Activated naive CD8-positive, alpha-beta T cell treated with anti-CD3 and anti-CD28 coated beads, Interleukin-2, amount 10 ng/mL, durations not matched to agents 7 days and 5 days (primary cell): Measurements from ENCODE around the gene UPK3A. TPM values are rescaled to one million over a fixed set of nuclear protein-coding genes. Genes with fewer than 3 reads are reported as not detected.
"Not testable (repeated sequence)": the region's sequence is repeated elsewhere in the genome, so short reads cannot be mapped to it uniquely, and the experiment has no call there.

Experiments
- ATAC-seq: fragments of 150-1000 bp; cut with Tn5 transposase; one replicate; pipeline ENCODE4 v1.10.0; 2021; ENCODE audit warnings: low read depth, moderate library complexity
- POLR2A ChIA-PET: fragments of 350-600 bp; sonication (Branson Sonifier 250); formaldehyde crosslinking; loops from one replicate; lab custom pipeline; 2021; ENCODE audit warnings: antibody characterized with exemption; lab: Charles Lee
- DNase-seq: peaks from one replicate; pipeline ENCODE4 v3.0.0; 2021
- H3K27ac Mint-ChIP-seq: one replicate; pipeline ENCODE4 v1.8.0; 2022; ENCODE audit warnings: mild to moderate bottlenecking, mixed read lengths
- H3K27me3 Mint-ChIP-seq: one replicate; pipeline ENCODE4 v1.8.0; 2022; ENCODE audit warnings: mild to moderate bottlenecking, moderate library complexity, mixed read lengths
- H3K36me3 Mint-ChIP-seq: one replicate; pipeline ENCODE4 v1.8.0; 2021; ENCODE audit warnings: mild to moderate bottlenecking, mixed read lengths
- H3K4me1 Mint-ChIP-seq: one replicate; pipeline ENCODE4 v1.8.0; 2021; ENCODE audit warnings: mixed read lengths
- H3K4me3 Mint-ChIP-seq: one replicate; pipeline ENCODE4 v1.8.0; 2022; ENCODE audit warnings: mild to moderate bottlenecking, moderate library complexity, mixed read lengths
- H3K9me3 Mint-ChIP-seq: one replicate; pipeline ENCODE4 v1.8.0; 2021; ENCODE audit warnings: mixed read lengths
- total RNA-seq, 2 experiments: library from RNA; stranded (reverse); gene quantifications; one replicate each; pipeline ENCODE4 v1.2.3, GENCODE V29; 2021

Gene UPK3A
- total RNA-seq, 2 experiments from 2014 or later: not detected

DNA sequence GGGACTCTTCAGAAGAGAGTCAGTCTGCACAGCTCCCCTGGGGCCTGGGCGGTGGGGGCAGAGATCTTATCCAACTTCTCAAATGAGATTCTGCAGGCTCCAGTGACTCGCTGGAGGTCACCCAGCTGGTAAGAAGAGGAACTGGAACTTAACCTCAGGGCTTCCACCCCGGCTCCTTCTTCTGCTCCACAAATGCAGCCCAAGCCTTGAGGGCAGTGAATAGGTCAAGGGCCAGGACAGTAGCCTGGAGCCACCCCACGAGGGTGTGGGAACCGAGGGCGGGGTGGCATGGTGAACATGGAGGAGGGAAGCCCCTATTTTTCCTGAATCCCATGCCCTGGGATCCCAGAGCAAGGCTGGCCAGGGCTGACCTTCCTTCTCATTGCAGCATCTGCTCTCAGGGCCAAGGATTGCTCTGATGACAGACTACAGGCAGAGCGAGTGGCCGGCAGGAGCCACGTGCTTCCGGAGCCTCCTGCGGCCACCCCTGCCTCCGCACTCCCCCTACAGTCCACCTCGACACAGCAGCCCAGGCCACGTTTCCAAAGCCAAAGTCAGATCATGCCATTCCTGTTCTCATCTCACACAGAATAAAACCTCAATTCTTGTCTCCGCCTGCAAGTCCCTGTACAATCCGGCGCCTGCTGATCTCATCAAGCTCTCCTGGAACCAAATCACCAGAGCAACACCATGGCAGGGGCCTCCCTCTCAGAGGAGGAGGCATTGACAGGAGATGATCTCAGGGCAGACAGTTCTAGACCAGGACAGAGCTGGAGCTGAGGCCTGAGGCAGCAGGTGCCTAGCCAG, 21.1 kb upstream of the UPK3A start:
- Mint-ChIP-seq H3K9me3 (no peaks in the 10 kb centered on the region), H3K27ac (no peak overlapping the region), H3K27me3 (peaks cover 43% of the 10 kb centered on the region), H3K36me3 (no peaks in the 10 kb centered on the region), H3K4me1 (peaks cover 5% of the 10 kb centered on the region), H3K4me3 (no peak overlapping the region)
- ATAC-seq: no peak
- POLR2A ChIA-PET: no interaction called here
- no peak for DNase-seq

DNA sequence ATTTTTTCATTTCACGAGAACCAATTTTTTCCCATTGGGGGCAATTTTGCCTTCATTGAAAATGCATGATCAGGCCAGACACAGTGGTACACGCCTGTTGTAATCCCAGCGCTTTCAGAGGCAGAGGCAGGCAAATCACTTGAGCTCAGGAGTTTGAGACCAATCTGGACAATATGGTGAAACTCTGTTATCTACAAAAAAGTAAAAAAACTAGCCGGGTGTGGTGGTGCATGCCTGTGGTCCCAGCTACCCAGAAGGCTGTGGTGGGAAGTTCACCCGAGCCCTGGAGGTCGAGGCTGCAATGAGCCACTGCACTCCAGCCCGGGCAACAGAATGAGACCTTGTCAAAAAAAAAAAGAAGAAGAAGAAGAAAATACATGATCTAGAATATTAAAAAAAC, 19.2 kb upstream of the UPK3A start:
- Mint-ChIP-seq H3K27me3 (peaks cover 48% of the 10 kb centered on the region), H3K27ac (no peak overlapping the region), H3K4me3 (no peak overlapping the region), H3K4me1 (peaks cover 11% of the 10 kb centered on the region), H3K9me3 (no peaks in the 10 kb centered on the region), H3K36me3 (no peaks in the 10 kb centered on the region)
- POLR2A ChIA-PET: no interaction called here
- no peak for ATAC-seq
- DNase-seq: no peak

DNA sequence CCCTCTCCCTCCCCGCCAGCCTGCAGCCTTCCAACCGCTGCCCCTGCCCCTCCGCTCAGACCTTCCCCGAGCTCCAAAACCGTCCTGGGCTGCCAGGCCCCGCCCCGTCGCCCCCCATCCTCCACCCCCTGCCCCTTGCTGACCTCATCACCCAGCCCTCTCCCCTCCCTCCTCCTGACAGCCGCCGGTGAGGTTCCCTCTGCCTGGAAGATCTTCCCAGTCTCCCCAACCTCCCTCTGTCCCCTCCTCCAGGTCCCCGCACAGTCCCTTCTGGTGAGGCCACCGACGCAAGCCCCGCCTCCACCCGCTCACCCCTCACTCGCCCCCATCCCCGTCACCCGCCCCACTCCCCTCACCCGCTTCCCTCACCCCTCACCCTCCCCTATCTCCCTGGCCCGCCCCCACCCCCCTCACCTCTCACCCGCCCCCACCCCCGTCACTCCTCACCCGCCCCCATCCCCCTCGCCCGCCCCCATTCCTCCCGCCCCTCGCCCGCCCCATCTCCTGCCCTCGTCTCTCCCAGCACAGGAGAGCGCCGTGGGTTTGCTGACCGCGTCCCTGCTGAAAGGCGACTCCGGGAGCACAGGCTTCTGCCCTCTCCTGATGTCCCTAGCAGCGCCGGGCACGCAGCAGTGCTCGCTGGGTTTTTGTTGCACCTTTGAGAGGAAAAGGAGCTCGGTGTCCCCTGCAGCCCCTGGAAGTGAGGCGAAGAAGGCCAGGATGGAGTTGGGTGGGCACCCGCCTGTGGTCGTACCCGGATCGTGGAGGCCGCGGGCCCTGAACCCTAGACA, 16.4 kb upstream of the UPK3A start:
- Mint-ChIP-seq H3K27me3 (peaks cover 49% of the 10 kb centered on the region), H3K9me3 (no peaks in the 10 kb centered on the region), H3K4me3 (peak overlapping the region; percentile 76), H3K36me3 (no peaks in the 10 kb centered on the region), H3K27ac (no peak overlapping the region), H3K4me1 (peaks cover 11% of the 10 kb centered on the region)
- DNase-seq (no peak), ATAC-seq (peak; percentile 7)
- POLR2A ChIA-PET: interaction anchor here (1.2 kb wide), 1 partner anchor 50 kb away, joined by 4 read pairs; no protein-coding TSS in a partner anchor

DNA sequence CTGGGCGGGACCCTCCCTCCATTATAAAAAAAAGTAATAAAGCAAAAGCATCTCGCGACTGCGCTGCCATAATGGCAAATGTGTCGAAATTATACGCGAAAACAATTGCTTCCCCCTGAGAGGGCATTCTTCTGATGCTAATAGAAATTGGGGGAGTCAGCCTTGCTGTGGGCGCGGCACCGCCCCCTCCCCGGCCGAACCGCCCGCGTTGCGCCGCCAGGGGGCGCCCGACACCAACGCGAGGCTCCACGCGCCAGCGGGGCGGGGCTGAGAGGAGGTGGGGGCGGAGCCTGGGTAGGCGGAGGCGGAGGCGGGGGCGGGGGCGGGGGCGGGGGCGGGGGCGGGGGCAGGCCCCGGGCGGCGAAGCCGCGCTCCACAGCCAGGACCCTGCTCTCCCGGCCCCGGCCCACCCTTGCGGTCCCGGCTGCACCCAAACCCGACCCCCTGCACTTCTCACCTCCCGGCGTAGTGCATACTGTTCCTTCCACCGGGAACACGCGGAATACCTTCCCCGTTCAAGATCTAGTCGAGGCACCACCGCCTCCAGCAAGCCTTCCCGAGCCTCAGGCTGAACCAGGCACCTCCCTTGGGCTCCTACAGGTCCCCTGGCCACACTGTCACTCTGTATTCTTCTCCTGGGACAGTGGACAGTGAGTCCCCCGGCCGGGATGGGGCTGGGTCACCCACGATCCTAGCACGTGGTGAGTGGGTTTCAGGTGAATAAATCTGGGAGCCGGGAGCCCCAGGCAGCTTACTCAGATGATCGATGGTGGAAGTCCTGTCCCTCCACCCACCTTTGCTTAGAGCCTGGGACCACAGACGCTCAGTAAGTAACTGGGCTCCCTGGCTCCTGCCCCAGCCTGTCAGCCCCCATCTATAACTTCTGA, 15.5 kb upstream of the UPK3A start:
- Mint-ChIP-seq H3K4me3 (peak overlapping the region; percentile 77), H3K9me3 (no peaks in the 10 kb centered on the region), H3K36me3 (no peaks in the 10 kb centered on the region), H3K27ac (peak overlapping the region; percentile 24), H3K27me3 (peaks cover 43% of the 10 kb centered on the region), H3K4me1 (peaks cover 8% of the 10 kb centered on the region)
- ATAC-seq: peak; percentile 81
- POLR2A ChIA-PET: interaction anchor here (1.2 kb wide), 1 partner anchor 49 kb away, joined by 4 read pairs; no protein-coding TSS in a partner anchor
- peak; percentile 98 for DNase-seq

DNA sequence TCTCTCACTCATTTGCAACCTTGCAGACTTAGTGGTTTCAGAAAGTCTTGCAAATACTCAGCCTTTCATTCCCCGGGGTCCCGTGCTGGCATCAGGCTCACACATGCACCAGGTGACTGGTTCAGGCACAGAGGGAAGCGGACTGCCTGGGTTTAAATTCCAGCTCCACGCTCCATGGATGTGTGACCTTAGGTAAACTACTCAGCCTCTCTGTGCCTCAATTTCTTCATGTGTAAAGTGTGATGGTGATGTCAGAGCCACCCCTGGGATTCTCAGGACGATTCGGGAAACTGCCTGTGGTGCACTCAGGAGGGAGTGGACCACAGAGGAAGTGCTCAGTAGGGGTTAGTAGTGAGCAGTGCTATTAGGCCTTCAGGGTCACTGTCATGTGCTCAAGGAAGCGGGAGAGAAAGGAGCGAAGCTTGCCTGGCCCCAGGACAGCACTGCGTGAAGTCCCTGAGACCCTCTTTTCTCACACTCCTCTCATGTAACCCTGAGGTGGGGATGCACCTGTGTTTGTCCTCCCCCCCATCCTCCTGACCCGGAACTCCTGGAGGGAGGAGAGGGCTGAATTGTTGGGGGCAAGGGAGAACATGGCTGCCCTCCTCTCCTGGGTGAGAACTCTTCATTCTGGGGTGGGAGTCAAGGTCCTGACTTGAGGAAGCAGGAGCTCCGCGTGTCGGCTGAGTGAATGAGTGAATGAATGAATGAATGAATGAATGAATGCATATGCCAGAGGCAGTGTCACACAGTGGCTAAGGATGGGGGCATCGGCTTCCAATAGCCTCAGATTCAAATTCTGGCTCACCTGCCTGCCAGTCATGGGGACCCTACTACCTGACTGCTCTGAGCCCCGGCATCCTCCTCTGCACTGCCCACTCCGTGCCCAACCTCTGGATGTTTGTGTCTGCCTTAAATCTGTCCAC, 14.4 kb upstream of the UPK3A start:
- H3K4me3 Mint-ChIP-seq: no peak overlapping the region
- H3K27me3 Mint-ChIP-seq: peaks cover 41% of the 10 kb centered on the region
- no peaks in the 10 kb centered on the region for H3K36me3 Mint-ChIP-seq
- no peaks in the 10 kb centered on the region for H3K9me3 Mint-ChIP-seq
- POLR2A ChIA-PET: interaction anchor here (1.1 kb wide), 1 partner anchor 38 kb away, joined by 3 read pairs; no protein-coding TSS in a partner anchor
- ATAC-seq (no peak), DNase-seq (no peak)
- no peak overlapping the region for H3K27ac Mint-ChIP-seq
- H3K4me1 Mint-ChIP-seq: peaks cover 8% of the 10 kb centered on the region

DNA sequence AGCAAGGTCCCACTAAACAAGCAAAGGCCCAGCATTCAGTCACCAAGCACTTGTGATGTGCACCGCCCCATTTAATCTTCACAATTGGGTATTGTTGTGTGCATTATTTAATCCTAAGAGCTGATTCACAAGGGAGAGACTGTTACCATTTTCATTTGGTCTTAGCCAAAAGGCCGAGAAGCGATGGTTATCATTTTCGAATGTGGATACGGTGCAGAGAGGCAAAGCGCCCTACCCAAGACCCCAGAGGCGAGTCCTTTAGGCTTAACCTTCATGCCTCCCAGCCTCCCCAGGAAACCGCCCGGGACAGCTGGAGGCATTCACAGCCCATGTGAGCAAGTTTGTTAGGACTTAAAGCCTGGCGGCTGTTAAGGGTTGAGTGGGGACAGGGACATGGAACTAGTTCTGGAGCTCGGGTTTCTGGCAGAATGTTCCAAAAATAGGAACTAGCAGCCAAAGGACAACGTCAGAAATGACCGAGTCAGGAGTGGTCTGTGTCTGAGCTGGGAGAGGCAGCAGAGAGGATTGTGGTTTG, 13.0 kb upstream of the UPK3A start:
- Mint-ChIP-seq H3K4me3 (no peak overlapping the region), H3K27ac (no peak overlapping the region), H3K4me1 (peaks cover 8% of the 10 kb centered on the region), H3K27me3 (peaks cover 29% of the 10 kb centered on the region), H3K36me3 (no peaks in the 10 kb centered on the region), H3K9me3 (no peaks in the 10 kb centered on the region)
- ATAC-seq: no peak
- DNase-seq: no peak
- POLR2A ChIA-PET: interaction anchor here (1.1 kb wide), 1 partner anchor 37 kb away, joined by 3 read pairs; no protein-coding TSS in a partner anchor

DNA sequence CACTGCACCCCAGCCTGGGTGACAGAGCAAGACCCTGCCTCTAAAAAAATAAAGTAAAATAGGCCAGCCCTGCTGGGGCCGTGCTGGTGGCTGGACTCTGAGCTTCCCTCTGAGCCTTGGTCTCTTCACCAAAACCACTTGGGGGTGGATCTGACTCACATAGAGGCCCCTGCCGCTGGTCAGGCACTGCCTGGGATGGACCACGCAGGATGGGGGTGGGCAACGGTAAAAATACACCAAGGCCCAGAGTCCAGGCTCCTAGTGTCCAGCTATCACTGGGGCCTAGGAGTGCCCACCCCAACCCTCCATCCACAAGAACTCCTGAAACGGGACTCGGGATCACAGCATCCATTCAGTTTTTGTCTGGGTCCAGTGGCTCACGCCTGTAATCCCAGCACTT, 12.3 kb upstream of the UPK3A start:
- Mint-ChIP-seq H3K4me3 (no peak overlapping the region), H3K27me3 (peaks cover 26% of the 10 kb centered on the region), H3K27ac (no peak overlapping the region), H3K36me3 (no peaks in the 10 kb centered on the region), H3K4me1 (peaks cover 8% of the 10 kb centered on the region), H3K9me3 (no peaks in the 10 kb centered on the region)
- POLR2A ChIA-PET: no interaction called here
- DNase-seq (no peak), ATAC-seq (no peak)

DNA sequence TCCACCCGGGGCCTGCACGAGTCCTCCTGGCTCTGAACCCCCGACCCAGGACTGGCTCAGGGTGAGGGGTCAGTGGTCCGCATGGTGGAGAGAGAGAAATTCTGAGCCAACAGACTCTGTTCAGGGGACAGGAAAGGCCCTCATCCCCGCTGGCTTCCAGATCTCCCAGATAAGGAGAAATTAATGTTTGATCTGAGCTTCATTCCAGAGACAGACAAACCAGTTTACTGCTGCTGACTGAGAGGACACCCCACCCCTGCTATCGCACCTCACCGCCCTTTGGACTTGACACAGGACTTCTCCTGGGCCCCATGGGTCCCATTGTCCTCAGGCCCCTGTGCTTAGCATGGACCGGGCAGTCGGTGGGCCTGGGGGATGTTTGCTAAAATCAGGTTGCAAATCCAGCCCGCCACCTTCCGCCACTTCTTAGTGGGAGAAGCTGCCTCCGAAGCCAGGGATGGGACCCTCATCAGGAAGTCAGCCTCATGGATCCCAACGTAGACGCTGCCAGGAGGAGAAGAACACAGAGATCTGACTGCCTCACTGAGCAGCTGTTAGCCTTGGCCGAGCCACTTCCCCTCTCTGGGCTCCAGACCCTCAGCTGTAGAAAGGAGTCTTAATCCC, 11.2 kb upstream of the UPK3A start:
- no peak for DNase-seq
- Mint-ChIP-seq H3K9me3 (no peaks in the 10 kb centered on the region), H3K4me1 (peaks cover 7% of the 10 kb centered on the region), H3K27ac (no peak overlapping the region), H3K36me3 (no peaks in the 10 kb centered on the region), H3K4me3 (no peak overlapping the region), H3K27me3 (peaks cover 19% of the 10 kb centered on the region)
- POLR2A ChIA-PET: interaction anchor here (0.5 kb wide), 1 partner anchor 1350 kb away, joined by 3 read pairs; no protein-coding TSS in a partner anchor
- ATAC-seq: no peak

DNA sequence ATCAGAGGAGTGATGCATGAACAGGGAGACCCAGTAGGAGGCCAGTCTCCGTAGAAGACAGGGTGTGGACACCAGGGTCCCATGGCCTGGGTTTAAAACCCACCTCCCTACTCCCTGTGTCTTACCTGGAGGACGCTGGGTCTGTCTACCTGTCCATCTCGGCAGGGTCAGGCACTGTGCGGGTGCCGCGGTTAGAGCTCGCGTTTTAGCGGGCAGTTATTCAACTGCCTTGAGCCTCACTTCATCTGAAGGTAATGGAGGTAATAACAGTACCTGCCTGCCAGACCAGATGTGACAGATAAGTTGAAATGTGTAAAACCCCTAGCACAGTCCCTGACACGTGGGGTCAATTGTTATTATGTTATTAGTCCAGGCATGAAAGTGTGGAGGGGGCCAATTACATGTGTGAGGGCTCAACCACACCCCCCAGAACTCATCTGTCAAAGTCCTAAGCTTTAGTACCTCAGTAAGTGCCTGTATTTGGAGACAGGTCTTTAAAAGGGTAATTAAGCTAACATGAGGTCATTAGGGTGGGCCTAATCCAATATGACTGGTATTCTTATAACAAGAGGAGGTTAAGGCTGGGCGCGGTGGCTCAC, 8.1 kb upstream of the UPK3A start:
- DNase-seq (no peak), ATAC-seq (no peak)
- H3K4me3 Mint-ChIP-seq: no peak overlapping the region
- H3K36me3 Mint-ChIP-seq: no peaks in the 10 kb centered on the region
- no peaks in the 10 kb centered on the region for H3K9me3 Mint-ChIP-seq
- H3K27ac Mint-ChIP-seq: no peak overlapping the region
- peaks cover 10% of the 10 kb centered on the region for H3K27me3 Mint-ChIP-seq
- H3K4me1 Mint-ChIP-seq: peaks cover 6% of the 10 kb centered on the region
- POLR2A ChIA-PET: no interaction called here

DNA sequence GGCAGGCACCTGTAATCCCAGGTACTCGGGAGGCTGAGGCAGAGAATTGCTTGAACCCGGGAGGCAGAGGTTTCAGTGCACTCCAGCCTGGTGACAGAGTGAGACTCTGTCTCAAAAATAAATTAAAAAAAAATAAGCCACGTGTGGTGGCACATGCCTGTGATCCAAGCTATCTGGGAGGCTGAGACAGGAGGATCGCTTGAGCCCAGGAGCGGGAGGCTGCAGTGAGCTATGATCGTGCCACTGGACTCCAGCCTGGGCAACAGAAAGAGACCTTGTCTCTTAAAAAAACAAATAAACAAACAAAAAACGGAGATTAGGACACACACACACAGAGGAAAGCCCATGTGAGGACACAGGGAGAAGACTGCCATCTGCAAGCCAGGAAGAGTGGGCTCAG, 7.0 kb upstream of the UPK3A start:
- H3K9me3 Mint-ChIP-seq, ATAC-seq, POLR2A ChIA-PET, H3K27ac Mint-ChIP-seq, H3K4me3 Mint-ChIP-seq, H3K36me3 Mint-ChIP-seq, H3K4me1 Mint-ChIP-seq, DNase-seq: not testable (repeated sequence)
- H3K27me3 Mint-ChIP-seq: peaks cover 16% of the 10 kb centered on the region

DNA sequence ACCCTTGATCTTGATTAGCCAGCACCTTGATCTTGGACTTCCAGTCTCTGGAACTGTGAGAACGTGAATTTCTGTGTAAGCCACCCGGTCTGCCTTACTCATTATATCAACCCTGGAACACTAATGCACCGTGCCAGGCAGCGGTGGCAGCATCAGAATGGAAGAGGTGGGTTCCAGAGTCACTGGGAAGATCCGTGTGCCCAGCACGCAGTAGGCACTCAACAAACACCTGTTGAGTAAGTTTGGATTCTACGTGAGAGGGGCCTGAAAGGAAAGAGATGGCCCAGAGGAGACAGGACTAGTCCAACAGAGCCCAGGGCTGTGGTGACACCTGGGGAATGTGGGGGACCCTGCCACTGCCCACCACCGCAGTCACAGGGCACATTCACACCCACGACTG, 6.6 kb upstream of the UPK3A start:
- peaks cover 6% of the 10 kb centered on the region for H3K4me1 Mint-ChIP-seq
- H3K9me3 Mint-ChIP-seq: no peaks in the 10 kb centered on the region
- POLR2A ChIA-PET: no interaction called here
- no peaks in the 10 kb centered on the region for H3K36me3 Mint-ChIP-seq
- no peak overlapping the region for H3K27ac Mint-ChIP-seq
- ATAC-seq: no peak
- no peak for DNase-seq
- peaks cover 14% of the 10 kb centered on the region for H3K27me3 Mint-ChIP-seq
- H3K4me3 Mint-ChIP-seq: no peak overlapping the region
